ENCODE results near the gene LY9.
A peak's percentile ranks its signal among the peaks of the same experiment; 100 is the strongest.
"Not testable (repeated sequence)": the region's sequence is repeated elsewhere in the genome, so short reads cannot be mapped to it uniquely, and the experiment has no call there.

The LY9 gene

DNA sequence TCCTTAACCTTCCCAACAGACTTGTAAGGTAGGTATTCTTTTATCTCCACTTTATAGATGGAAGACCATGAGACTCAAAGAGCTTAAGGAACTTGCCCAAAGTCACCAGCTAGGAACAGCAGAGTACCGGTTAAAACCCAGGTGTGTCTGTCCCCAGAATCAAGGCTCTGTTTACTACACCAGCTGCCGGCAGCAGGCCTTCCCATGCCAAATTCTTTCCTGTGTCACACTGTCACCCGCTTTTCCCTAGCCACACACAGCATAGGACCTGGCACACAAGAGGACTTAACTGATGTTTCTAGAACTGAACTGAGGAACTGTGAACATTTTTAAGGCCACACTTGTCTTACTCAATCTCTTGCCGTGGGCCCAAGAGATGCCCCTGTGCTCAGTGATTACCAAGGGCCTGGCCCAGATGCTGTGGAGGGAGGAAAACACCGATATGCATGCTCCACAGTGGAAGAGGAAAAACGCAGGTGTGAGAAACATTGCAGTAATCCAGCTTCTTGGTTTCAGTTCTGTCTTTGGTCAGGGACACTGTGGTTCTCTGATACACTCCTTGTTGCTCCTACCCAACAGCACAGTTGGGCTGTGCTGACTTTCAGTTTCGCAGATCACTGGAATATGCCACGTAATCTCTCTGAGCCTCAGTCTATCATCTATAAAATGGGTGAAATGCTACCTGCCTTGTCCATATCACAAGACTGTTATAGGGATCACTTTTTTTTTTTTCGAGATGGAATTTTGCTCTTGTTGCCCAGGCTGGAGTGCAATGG, 13.9 kb upstream of the LY9 start:
- H3K4me3 ChIP-seq (ENCODE audit: insufficient read depth, low read depth, low read length, poor library complexity, severe bottlenecking), result no peak overlapping the region
- no peaks in the 10 kb centered on the region for H3K27me3 ChIP-seq (replicated peaks; ENCODE audit: control insufficient read depth, insufficient read depth, low read length, poor library complexity, severe bottlenecking)
- H3K36me3 ChIP-seq (ENCODE audit: control insufficient read depth, insufficient read depth, low read length), result no peaks in the 10 kb centered on the region
- DNase-seq, result no peak
- peaks cover 6% of the 10 kb centered on the region for H3K4me1 ChIP-seq (ENCODE audit: control insufficient read depth, insufficient read depth, low read length, poor library complexity, severe bottlenecking)
- H3K9me3 ChIP-seq (ENCODE audit: control insufficient read depth, low read length), result no peaks in the 10 kb centered on the region
- no peak overlapping the region for H3K27ac ChIP-seq (ENCODE audit: insufficient read depth, low read length, poor library complexity, severe bottlenecking)

DNA sequence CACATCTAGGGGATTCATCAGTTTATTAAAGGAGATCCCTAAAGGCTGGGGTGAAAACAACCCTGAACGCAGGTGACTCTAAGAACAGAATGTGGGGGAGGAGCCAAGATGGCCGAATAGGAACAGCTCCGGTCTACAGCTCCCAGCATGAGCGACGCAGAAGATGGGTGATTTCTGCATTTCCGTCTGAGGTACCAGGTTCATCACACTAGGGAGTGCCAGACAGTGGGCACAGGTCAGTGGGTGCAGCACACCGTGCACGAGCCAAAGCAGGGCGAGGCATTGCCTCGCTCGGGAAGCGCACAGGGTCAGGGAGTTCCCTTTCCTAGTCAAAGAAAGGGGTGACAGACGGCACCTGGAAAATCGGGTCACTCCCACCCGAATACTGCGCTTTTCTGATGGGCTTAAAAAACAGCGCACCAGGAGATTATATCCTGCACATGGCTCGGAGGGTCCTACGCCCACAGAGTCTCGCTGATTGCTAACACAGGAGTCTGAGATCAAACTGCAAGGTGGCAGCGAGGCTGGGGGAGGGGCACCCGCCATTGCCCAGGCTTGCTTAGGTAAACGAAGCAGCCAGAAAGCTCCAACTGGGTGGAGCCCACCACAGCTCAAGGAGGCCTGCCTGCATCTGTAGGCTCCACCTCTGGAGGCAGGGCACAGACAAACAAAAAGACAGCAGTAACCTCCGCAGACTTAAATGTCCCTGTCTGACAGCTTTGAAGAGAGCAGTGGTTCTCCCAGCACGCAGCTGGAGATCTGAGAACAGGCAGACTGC, 12.8 kb upstream of the LY9 start:
- H3K4me1 ChIP-seq (ENCODE audit: control insufficient read depth, insufficient read depth, low read length, poor library complexity, severe bottlenecking); H3K4me3 ChIP-seq (ENCODE audit: insufficient read depth, low read depth, low read length, poor library complexity, severe bottlenecking); H3K27me3 ChIP-seq (replicated peaks; ENCODE audit: control insufficient read depth, insufficient read depth, low read length, poor library complexity, severe bottlenecking); H3K9me3 ChIP-seq (ENCODE audit: control insufficient read depth, low read length); H3K27ac ChIP-seq (ENCODE audit: insufficient read depth, low read length, poor library complexity, severe bottlenecking); DNase-seq; H3K36me3 ChIP-seq (ENCODE audit: control insufficient read depth, insufficient read depth, low read length): not testable (repeated sequence)

DNA sequence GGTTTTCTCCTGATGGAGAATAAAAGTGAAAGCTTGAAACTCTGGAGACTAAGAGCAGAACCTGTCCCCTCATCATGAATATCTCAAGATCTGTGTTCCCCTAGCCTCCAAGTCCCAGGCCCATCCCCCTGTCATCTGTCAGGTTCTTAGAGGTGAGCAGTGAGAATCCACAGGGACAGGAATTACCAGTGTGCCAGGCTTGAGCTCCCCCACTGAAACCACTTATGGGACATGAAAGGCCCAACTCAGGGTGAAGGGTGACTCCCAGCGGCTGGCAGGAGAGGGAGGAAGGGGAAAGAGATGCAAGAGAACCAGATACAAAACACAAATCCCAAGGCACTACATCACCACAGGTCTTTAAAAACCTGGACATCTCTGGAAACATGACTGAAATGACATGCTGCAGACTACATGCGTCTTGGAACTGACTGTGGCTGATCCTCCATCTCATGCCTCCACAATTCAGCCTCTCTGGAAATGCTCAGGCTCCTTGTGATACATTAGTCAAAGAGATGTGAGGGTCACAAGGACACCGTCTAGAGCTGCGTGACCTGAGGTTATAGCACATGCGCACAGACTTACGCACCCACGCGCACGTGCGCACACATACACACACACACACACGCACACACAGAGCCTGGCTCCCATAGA, 6.8 kb upstream of the LY9 start:
- Histone ChIP-seq H3K27me3 (replicated peaks; ENCODE audit: control insufficient read depth, insufficient read depth, low read length, poor library complexity, severe bottlenecking) (no peaks in the 10 kb centered on the region), H3K36me3 (ENCODE audit: control insufficient read depth, insufficient read depth, low read length) (no peaks in the 10 kb centered on the region), H3K27ac (ENCODE audit: insufficient read depth, low read length, poor library complexity, severe bottlenecking) (no peak overlapping the region), H3K9me3 (ENCODE audit: control insufficient read depth, low read length) (no peaks in the 10 kb centered on the region), H3K4me1 (ENCODE audit: control insufficient read depth, insufficient read depth, low read length, poor library complexity, severe bottlenecking) (no peaks in the 10 kb centered on the region), H3K4me3 (ENCODE audit: insufficient read depth, low read depth, low read length, poor library complexity, severe bottlenecking) (no peak overlapping the region)
- no peak for DNase-seq

DNA sequence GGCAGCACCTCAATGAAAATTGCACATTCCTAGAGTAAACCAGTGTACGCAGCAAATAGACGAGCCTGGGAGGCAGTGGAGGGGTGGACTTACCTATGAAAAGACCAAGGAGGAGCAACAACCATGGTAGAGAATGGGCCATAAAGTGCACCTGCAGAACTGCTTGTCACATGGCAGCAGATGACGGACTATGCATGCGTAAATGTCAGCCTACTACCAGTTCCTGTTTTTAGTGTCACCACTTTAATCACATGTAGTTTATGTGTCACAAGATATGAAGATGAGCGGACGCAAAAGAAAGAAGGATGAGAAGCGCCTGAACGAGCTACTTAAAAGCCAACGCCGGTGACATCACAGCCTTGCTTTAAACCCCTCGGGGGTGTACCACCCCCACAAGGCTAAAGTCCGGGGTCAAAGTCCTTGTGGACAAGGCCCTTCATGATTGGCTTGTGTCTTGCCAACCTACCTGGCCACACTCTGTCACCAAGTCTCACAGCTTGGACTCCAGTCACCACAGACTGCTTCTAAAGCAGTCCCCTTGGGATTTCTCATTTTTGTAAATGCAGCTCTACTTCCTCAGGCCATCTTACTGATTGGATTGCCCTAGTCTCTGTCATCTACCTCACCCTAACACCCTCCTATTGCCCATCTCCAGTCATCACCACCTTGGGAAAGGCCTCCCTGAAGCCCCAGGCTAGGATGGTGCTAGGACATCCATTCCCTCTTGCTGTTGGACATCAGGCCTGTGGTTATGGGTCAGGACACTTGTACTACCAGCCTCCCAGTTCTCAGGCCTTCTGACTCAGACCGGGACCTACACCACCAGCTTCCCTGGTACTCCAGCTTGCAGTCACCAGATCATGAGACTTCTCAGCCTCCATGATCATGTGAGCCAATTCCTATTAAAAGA, 6.0 kb upstream of the LY9 start:
- H3K4me1 ChIP-seq (ENCODE audit: control insufficient read depth, insufficient read depth, low read length, poor library complexity, severe bottlenecking), result peaks cover under 1% of the 10 kb centered on the region
- H3K9me3 ChIP-seq (ENCODE audit: control insufficient read depth, low read length), result no peaks in the 10 kb centered on the region
- no peaks in the 10 kb centered on the region for H3K27me3 ChIP-seq (replicated peaks; ENCODE audit: control insufficient read depth, insufficient read depth, low read length, poor library complexity, severe bottlenecking)
- H3K27ac ChIP-seq (ENCODE audit: insufficient read depth, low read length, poor library complexity, severe bottlenecking), result no peak overlapping the region
- no peaks in the 10 kb centered on the region for H3K36me3 ChIP-seq (ENCODE audit: control insufficient read depth, insufficient read depth, low read length)
- DNase-seq, result no peak
- H3K4me3 ChIP-seq (ENCODE audit: insufficient read depth, low read depth, low read length, poor library complexity, severe bottlenecking), result no peak overlapping the region

DNA sequence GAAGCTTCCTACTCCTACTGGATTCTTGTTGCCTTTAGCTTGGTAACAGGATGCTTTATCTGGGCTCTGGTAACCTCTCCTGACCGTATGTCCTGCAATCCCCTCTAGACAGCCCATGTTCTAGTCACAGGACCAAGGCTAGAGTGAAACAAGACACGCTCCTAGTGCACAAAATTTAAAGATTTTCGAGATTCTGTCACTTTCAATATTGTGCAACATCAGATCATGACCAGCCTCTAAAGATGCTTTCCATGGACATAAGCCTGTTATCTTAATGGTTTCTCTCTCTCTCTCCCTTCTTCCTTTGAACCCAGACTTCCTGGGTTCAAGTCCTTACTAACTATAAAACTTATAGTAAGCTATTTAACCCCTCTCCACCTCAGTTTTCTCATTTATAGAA, 1.6 kb upstream of the LY9 start:
- Histone ChIP-seq H3K36me3 (ENCODE audit: control insufficient read depth, insufficient read depth, low read length) (no peaks in the 10 kb centered on the region), H3K27me3 (replicated peaks; ENCODE audit: control insufficient read depth, insufficient read depth, low read length, poor library complexity, severe bottlenecking) (no peaks in the 10 kb centered on the region), H3K4me1 (ENCODE audit: control insufficient read depth, insufficient read depth, low read length, poor library complexity, severe bottlenecking) (peaks cover 25% of the 10 kb centered on the region), H3K4me3 (ENCODE audit: insufficient read depth, low read depth, low read length, poor library complexity, severe bottlenecking) (no peak overlapping the region), H3K27ac (ENCODE audit: insufficient read depth, low read length, poor library complexity, severe bottlenecking) (no peak overlapping the region), H3K9me3 (ENCODE audit: control insufficient read depth, low read length) (no peaks in the 10 kb centered on the region)
- DNase-seq, result no peak

DNA sequence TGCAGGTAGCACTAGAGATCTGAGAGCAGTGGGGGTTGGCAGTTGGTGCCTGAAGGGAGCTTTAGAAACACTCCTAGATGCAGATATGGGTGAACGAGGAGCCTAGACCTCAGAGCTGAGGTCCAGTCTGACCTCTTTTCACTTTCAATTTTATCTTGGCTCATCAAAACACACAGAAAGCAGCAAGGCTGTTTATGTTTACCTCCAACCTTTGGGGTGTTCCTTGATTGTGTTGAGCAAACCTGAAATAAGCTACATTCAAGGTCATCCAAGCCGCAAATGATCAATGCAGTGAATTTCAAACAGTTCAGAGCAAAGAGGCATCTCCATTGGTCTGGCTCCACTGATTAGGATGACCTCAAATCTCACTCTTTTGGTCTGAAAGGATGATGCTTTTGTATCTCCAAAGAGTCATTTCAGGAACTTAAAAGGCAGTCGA, 1.3 kb downstream of the LY9 start:
- H3K36me3 ChIP-seq (ENCODE audit: control insufficient read depth, insufficient read depth, low read length), result peaks cover 7% of the 10 kb centered on the region
- peak overlapping the region; percentile 57 for H3K4me3 ChIP-seq (ENCODE audit: insufficient read depth, low read depth, low read length, poor library complexity, severe bottlenecking)
- H3K9me3 ChIP-seq (ENCODE audit: control insufficient read depth, low read length), result no peaks in the 10 kb centered on the region
- H3K27me3 ChIP-seq (replicated peaks; ENCODE audit: control insufficient read depth, insufficient read depth, low read length, poor library complexity, severe bottlenecking), result no peaks in the 10 kb centered on the region
- DNase-seq, result no peak
- peak overlapping the region; percentile 77 for H3K27ac ChIP-seq (ENCODE audit: insufficient read depth, low read length, poor library complexity, severe bottlenecking)
- H3K4me1 ChIP-seq (ENCODE audit: control insufficient read depth, insufficient read depth, low read length, poor library complexity, severe bottlenecking), result peaks cover 46% of the 10 kb centered on the region

DNA sequence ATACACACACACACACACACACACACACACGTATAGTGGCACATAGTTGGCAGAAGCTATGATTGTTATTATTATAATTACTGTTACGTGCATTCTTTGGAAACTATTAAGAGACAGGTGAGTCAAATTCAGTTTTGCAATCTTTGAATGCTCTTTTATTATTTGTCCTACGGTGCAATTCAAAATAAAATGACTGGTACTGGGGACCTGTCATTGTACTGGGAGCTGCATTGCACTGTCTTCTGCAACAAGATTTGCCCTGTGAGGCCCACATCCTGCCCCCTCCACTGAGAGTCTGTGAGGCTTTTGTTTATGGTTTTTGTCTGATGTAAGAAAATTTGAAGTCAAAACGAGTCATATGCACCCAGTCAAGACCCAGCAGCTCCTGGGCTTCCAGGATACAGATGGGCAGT, 1.9 kb downstream of the LY9 start:
- H3K9me3 ChIP-seq (ENCODE audit: control insufficient read depth, low read length), result no peaks in the 10 kb centered on the region
- peaks cover 46% of the 10 kb centered on the region for H3K4me1 ChIP-seq (ENCODE audit: control insufficient read depth, insufficient read depth, low read length, poor library complexity, severe bottlenecking)
- H3K4me3 ChIP-seq (ENCODE audit: insufficient read depth, low read depth, low read length, poor library complexity, severe bottlenecking), result peak overlapping the region; percentile 57
- H3K27ac ChIP-seq (ENCODE audit: insufficient read depth, low read length, poor library complexity, severe bottlenecking), result peak overlapping the region; percentile 77
- peak; percentile 19 to 57 (median 30) for DNase-seq
- H3K36me3 ChIP-seq (ENCODE audit: control insufficient read depth, insufficient read depth, low read length), result peaks cover 9% of the 10 kb centered on the region
- H3K27me3 ChIP-seq (replicated peaks; ENCODE audit: control insufficient read depth, insufficient read depth, low read length, poor library complexity, severe bottlenecking), result no peaks in the 10 kb centered on the region

DNA sequence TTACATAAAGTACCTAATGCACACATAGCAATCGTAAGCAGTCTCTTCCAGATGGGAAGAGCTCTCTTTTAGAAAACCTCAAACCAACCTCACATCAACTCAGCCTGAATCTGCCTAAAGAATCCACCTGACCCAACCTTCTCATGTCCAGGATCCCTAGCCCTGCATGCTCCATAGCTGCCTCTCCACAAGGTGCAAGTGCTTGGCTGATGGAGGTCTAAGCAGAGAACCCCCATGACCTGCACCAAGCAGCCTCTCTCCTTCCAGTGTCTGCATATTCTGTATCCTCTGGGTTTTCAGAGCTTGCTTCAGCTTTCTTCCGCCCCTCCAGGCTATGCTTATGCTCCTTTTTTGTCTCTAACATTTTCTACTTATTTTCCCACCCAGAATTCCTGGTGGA, 2.5 kb downstream of the LY9 start:
- Histone ChIP-seq H3K27ac (ENCODE audit: insufficient read depth, low read length, poor library complexity, severe bottlenecking) (peak overlapping the region; percentile 77), H3K4me3 (ENCODE audit: insufficient read depth, low read depth, low read length, poor library complexity, severe bottlenecking) (peak overlapping the region; percentile 57), H3K4me1 (ENCODE audit: control insufficient read depth, insufficient read depth, low read length, poor library complexity, severe bottlenecking) (peaks cover 46% of the 10 kb centered on the region)

DNA sequence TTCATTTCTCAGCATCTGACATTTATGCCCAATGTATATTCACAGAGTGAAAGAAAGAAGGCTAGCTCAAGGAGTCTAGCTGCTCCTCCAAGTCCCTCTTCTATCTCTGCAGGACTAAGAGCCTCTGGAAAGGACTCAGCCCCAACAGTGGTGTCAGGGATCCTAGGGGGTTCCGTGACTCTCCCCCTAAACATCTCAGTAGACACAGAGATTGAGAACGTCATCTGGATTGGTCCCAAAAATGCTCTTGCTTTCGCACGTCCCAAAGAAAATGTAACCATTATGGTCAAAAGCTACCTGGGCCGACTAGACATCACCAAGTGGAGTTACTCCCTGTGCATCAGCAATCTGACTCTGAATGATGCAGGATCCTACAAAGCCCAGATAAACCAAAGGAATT, 3.7 kb downstream of the LY9 start:
- DNase-seq, result no peak
- H3K36me3 ChIP-seq (ENCODE audit: control insufficient read depth, insufficient read depth, low read length), result peaks cover 9% of the 10 kb centered on the region
- H3K27me3 ChIP-seq (replicated peaks; ENCODE audit: control insufficient read depth, insufficient read depth, low read length, poor library complexity, severe bottlenecking), result no peaks in the 10 kb centered on the region
- H3K9me3 ChIP-seq (ENCODE audit: control insufficient read depth, low read length), result no peaks in the 10 kb centered on the region
- peak overlapping the region; percentile 77 for H3K27ac ChIP-seq (ENCODE audit: insufficient read depth, low read length, poor library complexity, severe bottlenecking)
- H3K4me3 ChIP-seq (ENCODE audit: insufficient read depth, low read depth, low read length, poor library complexity, severe bottlenecking), result peak overlapping the region; percentile 57
- H3K4me1 ChIP-seq (ENCODE audit: control insufficient read depth, insufficient read depth, low read length, poor library complexity, severe bottlenecking), result peaks cover 46% of the 10 kb centered on the region

More for the DNA sequence above, 2.5 kb downstream of the LY9 start:
- Histone ChIP-seq H3K27me3 (replicated peaks; ENCODE audit: control insufficient read depth, insufficient read depth, low read length, poor library complexity, severe bottlenecking) (no peaks in the 10 kb centered on the region), H3K36me3 (ENCODE audit: control insufficient read depth, insufficient read depth, low read length) (peaks cover 9% of the 10 kb centered on the region), H3K9me3 (ENCODE audit: control insufficient read depth, low read length) (no peaks in the 10 kb centered on the region)
- DNase-seq, result no peak

Data from effector memory CD4-positive, alpha-beta T cell (primary cell).